Type B pancreatic cell (in vitro differentiated cells): ENCODE measurements around the gene FSTL5. TPM values are rescaled to one million over a fixed set of nuclear protein-coding genes. Genes with fewer than 3 reads are reported as not detected.

Source experiments
- DNase-seq: peaks from one replicate; pipeline ENCODE4 v3.0.0; 2021; ENCODE audit warnings: mixed read lengths; ENCODE audit not compliant: unreplicated experiment; ENCODE audit errors: extremely low spot score
- H3K27ac Mint-ChIP-seq: 2 replicates; pipeline ENCODE4 v1.8.0; 2021; ENCODE audit warnings: mild to moderate bottlenecking, mixed read lengths
- H3K27me3 Mint-ChIP-seq: 2 replicates; pipeline ENCODE4 v1.8.0; 2021; ENCODE audit warnings: mixed read lengths
- H3K36me3 Mint-ChIP-seq: 2 replicates; pipeline ENCODE4 v1.8.0; 2021; ENCODE audit warnings: mixed read lengths
- H3K4me1 Mint-ChIP-seq: one replicate; pipeline ENCODE4 v1.8.0; 2021; ENCODE audit warnings: mixed read lengths; ENCODE audit not compliant: unreplicated experiment
- H3K4me3 Mint-ChIP-seq: 2 replicates; pipeline ENCODE4 v1.8.0; 2021; ENCODE audit warnings: mild to moderate bottlenecking, mixed read lengths
- H3K9me3 Mint-ChIP-seq: 2 replicates; pipeline ENCODE4 v1.8.0; 2021; ENCODE audit warnings: mixed read lengths
- total RNA-seq: library from RNA; stranded (reverse); gene quantifications from 2 replicates; pipeline ENCODE4 v1.2.1, GENCODE V29; 2021; ENCODE audit warnings: low replicate concordance
- TF ChIP-seq, protein P1 (sequence below): fragments of 200-600 bp; sonication (generic); conservative IDR thresholded peaks from 2 replicates; pipeline ENCODE4 v1.5.0; 2021; ENCODE audit warnings: antibody characterized with exemption, mild to moderate bottlenecking

The FSTL5 gene
- total RNA-seq, 1 donor from 2014 or later: 3.6 TPM

DNA sequence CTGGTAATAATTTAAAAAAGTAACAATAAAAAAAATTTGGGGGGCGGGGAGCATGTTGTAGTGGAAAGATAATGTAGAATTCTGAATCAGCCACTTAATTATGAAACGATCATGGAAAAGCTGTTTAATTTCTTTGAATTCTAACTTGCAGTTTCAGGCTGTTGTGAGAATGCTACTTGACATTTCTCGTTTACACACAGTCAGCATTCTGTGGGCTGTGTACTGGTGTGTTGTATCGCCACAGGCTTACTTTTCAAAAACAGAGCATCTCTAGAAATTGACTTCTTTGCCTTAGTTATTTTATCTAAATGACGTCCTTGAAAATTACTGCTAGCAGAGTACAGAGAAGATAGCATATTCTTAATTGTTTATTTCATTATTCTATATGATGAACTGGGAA lies 350.4 kb downstream of the FSTL5 start:
- Mint-ChIP-seq H3K4me3 (no peak overlapping the region), H3K27me3 (no peaks in the 10 kb centered on the region), H3K9me3 (no peaks in the 10 kb centered on the region), H3K4me1 (no peaks in the 10 kb centered on the region), H3K27ac (no peak overlapping the region), H3K36me3 (no peaks in the 10 kb centered on the region)
- DNase-seq: no peak
- TF ChIP-seq, protein P1, sequence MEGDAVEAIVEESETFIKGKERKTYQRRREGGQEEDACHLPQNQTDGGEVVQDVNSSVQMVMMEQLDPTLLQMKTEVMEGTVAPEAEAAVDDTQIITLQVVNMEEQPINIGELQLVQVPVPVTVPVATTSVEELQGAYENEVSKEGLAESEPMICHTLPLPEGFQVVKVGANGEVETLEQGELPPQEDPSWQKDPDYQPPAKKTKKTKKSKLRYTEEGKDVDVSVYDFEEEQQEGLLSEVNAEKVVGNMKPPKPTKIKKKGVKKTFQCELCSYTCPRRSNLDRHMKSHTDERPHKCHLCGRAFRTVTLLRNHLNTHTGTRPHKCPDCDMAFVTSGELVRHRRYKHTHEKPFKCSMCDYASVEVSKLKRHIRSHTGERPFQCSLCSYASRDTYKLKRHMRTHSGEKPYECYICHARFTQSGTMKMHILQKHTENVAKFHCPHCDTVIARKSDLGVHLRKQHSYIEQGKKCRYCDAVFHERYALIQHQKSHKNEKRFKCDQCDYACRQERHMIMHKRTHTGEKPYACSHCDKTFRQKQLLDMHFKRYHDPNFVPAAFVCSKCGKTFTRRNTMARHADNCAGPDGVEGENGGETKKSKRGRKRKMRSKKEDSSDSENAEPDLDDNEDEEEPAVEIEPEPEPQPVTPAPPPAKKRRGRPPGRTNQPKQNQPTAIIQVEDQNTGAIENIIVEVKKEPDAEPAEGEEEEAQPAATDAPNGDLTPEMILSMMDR: no peak

DNA sequence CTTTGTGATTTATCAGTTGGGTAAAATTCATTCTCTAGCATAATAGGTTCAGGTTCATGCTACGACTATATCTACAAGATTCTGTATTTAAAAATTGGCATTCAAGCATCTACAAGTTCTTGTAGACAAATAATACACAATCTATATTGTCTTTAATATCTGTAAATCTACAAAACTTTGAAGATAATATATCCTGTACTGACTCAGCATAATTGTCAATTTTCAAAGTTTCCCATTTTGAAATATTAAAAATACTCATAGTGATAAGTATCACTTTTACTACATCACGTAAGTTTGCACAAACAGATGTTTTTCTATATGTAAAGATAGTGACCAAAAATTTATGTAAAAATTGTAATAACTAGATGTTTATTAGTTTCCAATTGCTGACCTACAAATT lies 360.6 kb downstream of the FSTL5 start:
- H3K4me3 Mint-ChIP-seq: no peak overlapping the region
- H3K4me1 Mint-ChIP-seq: no peaks in the 10 kb centered on the region

DNA sequence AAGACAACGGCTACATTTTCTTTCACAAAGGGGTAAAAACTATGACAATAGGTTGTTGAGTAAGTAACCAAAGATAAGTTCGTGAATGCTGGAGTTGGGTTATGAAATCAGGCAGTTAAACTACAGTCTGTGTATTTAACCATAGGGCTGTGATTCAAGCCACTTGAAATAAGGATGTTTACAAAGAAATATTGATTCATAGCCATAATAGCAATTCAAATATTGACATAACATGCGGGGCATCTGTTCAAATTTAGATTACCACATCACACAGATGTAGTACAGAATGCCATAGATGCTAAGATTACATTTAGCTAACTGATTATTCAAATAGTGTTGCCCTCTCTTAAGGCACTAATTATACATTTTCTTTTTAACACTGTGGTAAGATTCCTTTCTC lies 364.1 kb downstream of the FSTL5 start:
- TF ChIP-seq, protein P1: no peak
- H3K27me3 Mint-ChIP-seq: no peaks in the 10 kb centered on the region
- DNase-seq: no peak
- H3K4me3 Mint-ChIP-seq: no peak overlapping the region
- H3K27ac Mint-ChIP-seq: no peak overlapping the region
- no peaks in the 10 kb centered on the region for H3K4me1 Mint-ChIP-seq
- no peaks in the 10 kb centered on the region for H3K9me3 Mint-ChIP-seq
- no peaks in the 10 kb centered on the region for H3K36me3 Mint-ChIP-seq

More for the DNA sequence above, 360.6 kb downstream of the FSTL5 start:
- no peaks in the 10 kb centered on the region for H3K9me3 Mint-ChIP-seq
- no peaks in the 10 kb centered on the region for H3K36me3 Mint-ChIP-seq
- no peak overlapping the region for H3K27ac Mint-ChIP-seq
- TF ChIP-seq, protein P1: no peak
- DNase-seq: no peak
- peaks cover 4% of the 10 kb centered on the region for H3K27me3 Mint-ChIP-seq

DNA sequence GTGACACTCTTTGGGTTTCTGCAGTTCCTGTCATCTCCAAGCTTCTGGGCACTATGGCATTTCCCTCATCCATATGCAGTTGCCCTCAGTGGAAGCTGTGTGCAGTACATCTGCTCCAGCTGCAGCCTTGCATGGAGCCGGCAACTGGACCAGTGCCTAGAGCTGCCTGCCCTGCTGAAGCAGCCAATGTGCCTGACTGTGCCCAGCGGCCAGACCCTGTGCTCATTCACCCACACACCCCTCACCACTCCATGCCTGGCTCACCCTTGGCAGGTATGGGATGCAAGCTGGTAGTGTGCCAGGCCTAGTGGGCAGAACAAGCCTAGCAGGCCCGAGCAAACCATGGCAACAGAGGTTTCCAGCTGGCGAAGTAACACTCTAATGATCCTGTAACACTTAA lies 370.8 kb downstream of the FSTL5 start:
- no peaks in the 10 kb centered on the region for H3K9me3 Mint-ChIP-seq
- no peaks in the 10 kb centered on the region for H3K27me3 Mint-ChIP-seq
- no peaks in the 10 kb centered on the region for H3K4me1 Mint-ChIP-seq
- H3K4me3 Mint-ChIP-seq: no peak overlapping the region
- TF ChIP-seq, protein P1: no peak
- no peak for DNase-seq
- H3K36me3 Mint-ChIP-seq: no peaks in the 10 kb centered on the region
- no peak overlapping the region for H3K27ac Mint-ChIP-seq

DNA sequence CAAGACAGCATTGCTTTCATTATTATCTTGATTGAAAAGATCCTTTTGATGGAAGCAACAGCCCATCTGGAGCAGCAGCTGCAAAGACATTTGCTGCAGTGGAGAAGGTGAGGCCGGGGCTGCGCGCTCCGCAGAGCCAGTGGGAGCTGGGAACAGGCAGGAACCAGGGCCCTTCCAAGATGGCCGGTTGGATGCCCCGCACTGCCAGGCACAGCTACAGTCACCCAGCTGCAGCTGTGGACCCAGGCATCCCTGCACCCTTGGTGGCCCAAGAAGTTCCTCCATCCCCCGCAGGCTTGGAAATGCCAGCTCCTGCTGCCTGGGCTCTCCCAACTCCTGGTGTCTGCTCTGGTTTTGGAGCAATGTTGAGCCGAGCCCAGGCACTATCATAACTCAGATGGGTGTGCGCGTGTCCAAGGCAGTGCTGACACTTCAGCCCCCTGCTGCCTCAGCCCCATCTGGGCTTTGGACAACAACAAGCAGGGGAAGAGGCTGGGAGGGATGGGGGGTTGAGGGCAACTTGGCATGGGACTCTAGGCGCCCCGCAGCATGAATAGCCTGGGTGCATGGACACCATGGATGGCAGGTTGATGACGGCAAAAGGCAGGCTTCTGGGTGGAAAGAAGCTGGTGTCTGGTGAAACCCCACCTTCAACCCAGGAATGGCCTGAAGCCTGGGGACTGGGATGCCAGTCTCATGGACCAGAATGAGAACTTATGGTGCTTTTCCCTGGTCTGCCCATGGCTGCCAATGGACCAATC lies 371.8 kb downstream of the FSTL5 start:
- Mint-ChIP-seq H3K4me3 (no peak overlapping the region), H3K27me3 (no peaks in the 10 kb centered on the region), H3K27ac (no peak overlapping the region), H3K36me3 (no peaks in the 10 kb centered on the region), H3K4me1 (no peaks in the 10 kb centered on the region), H3K9me3 (no peaks in the 10 kb centered on the region)
- no peak for DNase-seq
- TF ChIP-seq, protein P1: no peak
